Caco-2 (cell line): ENCODE measurements around the gene NEB. TPM values are rescaled to one million over a fixed set of nuclear protein-coding genes. Genes with fewer than 3 reads are reported as not detected.

Experiments
- BruUV-seq: library from RNA; stranded (reverse); fragments of 400-500 nt; replicated peaks from 2 replicates; lab custom pipeline; 2021; lab: Mats Ljungman, UMichigan
- CTCF ChIA-PET: fragments of 300-600 bp; sonication (Branson Sonifier 250); formaldehyde crosslinking; loops from one replicate; lab custom pipeline; 2022; ENCODE audit warnings: antibody characterized with exemption; lab: Charles Lee
- POLR2A ChIA-PET: fragments of 300-600 bp; sonication (Branson Sonifier 250); formaldehyde crosslinking; loops from one replicate; lab custom pipeline; 2022; ENCODE audit warnings: antibody characterized with exemption; lab: Charles Lee
- DNase-seq, 2 experiments: peaks; one replicate each; pipeline versions ENCODE4 v3.0.0 to v3.0.0-alpha.2; 2020 to 2022
- H3K27me3 ChIP-seq: replicated peaks from 2 replicates; pipeline ENCODE4 v1.6.0; 2011; ENCODE audit warnings: low read length; ENCODE audit not compliant: control insufficient read depth, insufficient read depth
- H3K36me3 ChIP-seq: 2 replicates; pipeline ENCODE4 v1.5.1; 2011; ENCODE audit warnings: low read length; ENCODE audit not compliant: control insufficient read depth, insufficient read depth
- H3K4me1 ChIP-seq: fragments of 250-450 bp; sonication (Bioruptor Pico); 2 replicates; pipeline ENCODE4 v1.5.1; 2020; ENCODE audit warnings: mild to moderate bottlenecking
- H3K4me3 ChIP-seq: 2 replicates; pipeline ENCODE4 v1.5.1; 2011; ENCODE audit warnings: low read depth, mild to moderate bottlenecking, control low read depth, low read length
- H3K9me3 ChIP-seq: fragments of 250-450 bp; sonication (Bioruptor Pico); 2 replicates; pipeline ENCODE4 v1.5.1; 2020; ENCODE audit warnings: mild to moderate bottlenecking, moderate library complexity
- H3K27ac Mint-ChIP-seq: one replicate; pipeline ENCODE4 v1.8.0; 2022; ENCODE audit warnings: mixed read lengths; ENCODE audit not compliant: unreplicated experiment
- H3K27me3 Mint-ChIP-seq: one replicate; pipeline ENCODE4 v1.8.0; 2022; ENCODE audit warnings: mixed read lengths; ENCODE audit not compliant: insufficient read depth, unreplicated experiment
- H3K36me3 Mint-ChIP-seq: one replicate; pipeline ENCODE4 v1.8.0; 2022; ENCODE audit warnings: mild to moderate bottlenecking, mixed read lengths; ENCODE audit not compliant: insufficient read depth, unreplicated experiment
- H3K4me1 Mint-ChIP-seq: one replicate; pipeline ENCODE4 v1.8.0; 2022; ENCODE audit warnings: low read depth, mixed read lengths; ENCODE audit not compliant: unreplicated experiment
- H3K4me3 Mint-ChIP-seq: one replicate; pipeline ENCODE4 v1.8.0; 2022; ENCODE audit warnings: mild to moderate bottlenecking, moderate library complexity, mixed read lengths; ENCODE audit not compliant: unreplicated experiment
- H3K9me3 Mint-ChIP-seq: one replicate; pipeline ENCODE4 v1.8.0; 2022; ENCODE audit warnings: mixed read lengths; ENCODE audit not compliant: unreplicated experiment
- intact Hi-C: fragments of 100-400 bp; cut with micrococcal nuclease; formaldehyde crosslinking; loops from one replicate; pipeline ENCODE4 v1.10.0; 2022; ENCODE audit not compliant: unreplicated experiment
- total RNA-seq: library from RNA; stranded (reverse); gene quantifications from 2 replicates; pipeline ENCODE4 v1.2.3, GENCODE V29; 2022
- TF ChIP-seq, protein P1 (sequence below), 2 experiments: fragments of 200-600 bp in 1 of 2; IDR thresholded peaks; 1 replicate in 1 of 2; 2 replicates in 1 of 2; pipeline versions ENCODE4 v1.5.1 to v1.8.0; 2011 to 2022; ENCODE audit warnings: antibody characterized with exemption in 1 of 2, control low read depth in 1 of 2, inconsistent platforms in 1 of 2, low read depth in 1 of 2, low read length in 1 of 2, mild to moderate bottlenecking in 1 of 2, moderate library complexity in 1 of 2; ENCODE audit not compliant: insufficient read depth in 1 of 2, severe bottlenecking in 1 of 2, unreplicated experiment in 1 of 2

The NEB gene
- total RNA-seq, 1 experiment from 2014 or later, result 14.7 TPM

DNA sequence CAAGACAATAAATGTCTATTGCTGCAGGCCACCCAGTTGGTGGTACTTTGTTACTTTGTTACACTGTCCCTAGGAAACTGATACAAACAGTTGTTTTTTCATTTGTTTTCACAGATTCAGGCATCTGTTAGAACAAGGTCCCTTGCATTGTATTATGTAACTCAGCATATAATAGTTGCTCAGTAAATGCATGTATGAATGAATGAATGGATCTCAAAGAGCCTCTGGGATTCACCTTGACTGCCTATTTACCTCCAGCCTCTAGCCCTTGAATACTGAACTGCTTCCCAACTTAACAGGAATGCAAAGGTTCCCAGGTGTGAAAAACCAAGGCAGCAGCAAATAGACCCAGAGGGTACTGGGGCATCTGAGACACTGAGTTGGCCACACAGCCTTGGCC lies 27.4 kb upstream of the NEB start:
- ChIA-PET CTCF (interaction anchor here (0.9 kb wide), 1 partner anchor 20 kb away, joined by 4 read pairs; no protein-coding TSS in a partner anchor), POLR2A (no interaction called here)
- Histone ChIP-seq H3K27me3 (no peaks in the 10 kb centered on the region), H3K36me3 (no peaks in the 10 kb centered on the region), H3K9me3 (no peaks in the 10 kb centered on the region), H3K4me1 (peaks cover 2% of the 10 kb centered on the region; the same call in 1 of the 2 replicates), H3K4me3 (no peak overlapping the region)
- Mint-ChIP-seq H3K4me3 (no peak overlapping the region), H3K4me1 (peaks cover 16% of the 10 kb centered on the region), H3K9me3 (no peaks in the 10 kb centered on the region), H3K27ac (no peak overlapping the region), H3K36me3 (no peaks in the 10 kb centered on the region), H3K27me3 (no peaks in the 10 kb centered on the region)
- DNase-seq, result no peak
- intact Hi-C loops, result no loop called here
- no TSS peak for BruUV-seq
- TF ChIP-seq, protein P1, sequence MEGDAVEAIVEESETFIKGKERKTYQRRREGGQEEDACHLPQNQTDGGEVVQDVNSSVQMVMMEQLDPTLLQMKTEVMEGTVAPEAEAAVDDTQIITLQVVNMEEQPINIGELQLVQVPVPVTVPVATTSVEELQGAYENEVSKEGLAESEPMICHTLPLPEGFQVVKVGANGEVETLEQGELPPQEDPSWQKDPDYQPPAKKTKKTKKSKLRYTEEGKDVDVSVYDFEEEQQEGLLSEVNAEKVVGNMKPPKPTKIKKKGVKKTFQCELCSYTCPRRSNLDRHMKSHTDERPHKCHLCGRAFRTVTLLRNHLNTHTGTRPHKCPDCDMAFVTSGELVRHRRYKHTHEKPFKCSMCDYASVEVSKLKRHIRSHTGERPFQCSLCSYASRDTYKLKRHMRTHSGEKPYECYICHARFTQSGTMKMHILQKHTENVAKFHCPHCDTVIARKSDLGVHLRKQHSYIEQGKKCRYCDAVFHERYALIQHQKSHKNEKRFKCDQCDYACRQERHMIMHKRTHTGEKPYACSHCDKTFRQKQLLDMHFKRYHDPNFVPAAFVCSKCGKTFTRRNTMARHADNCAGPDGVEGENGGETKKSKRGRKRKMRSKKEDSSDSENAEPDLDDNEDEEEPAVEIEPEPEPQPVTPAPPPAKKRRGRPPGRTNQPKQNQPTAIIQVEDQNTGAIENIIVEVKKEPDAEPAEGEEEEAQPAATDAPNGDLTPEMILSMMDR (IDR thresholded peaks at IDR 0.05; ENCODE audit: insufficient read depth in 1 of 2, low read depth in 1 of 2, low read length in 1 of 2, severe bottlenecking in 1 of 2, unreplicated experiment in 1 of 2), result no peak

DNA sequence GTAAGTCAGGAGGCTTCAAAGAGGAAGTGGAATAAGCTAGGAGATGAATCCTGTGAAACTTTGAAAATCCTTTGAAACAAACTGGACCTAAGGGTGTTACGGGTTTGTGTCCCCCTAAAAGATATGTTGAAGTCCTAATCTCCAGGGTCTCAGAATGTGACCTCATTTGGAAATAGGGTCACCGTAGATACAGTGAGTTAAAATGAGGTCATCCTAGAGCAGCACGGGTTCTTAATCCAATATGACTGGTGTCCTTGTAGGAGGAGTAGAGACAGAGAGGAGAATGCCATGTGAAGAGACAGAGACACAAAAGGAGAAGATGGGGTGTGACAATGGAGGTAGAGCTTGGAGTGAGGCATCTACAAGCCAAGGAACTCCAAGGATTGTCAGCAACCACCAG lies 26.9 kb upstream of the NEB start:
- TF ChIP-seq, protein P1 (IDR thresholded peaks at IDR 0.05; ENCODE audit: insufficient read depth in 1 of 2, low read depth in 1 of 2, low read length in 1 of 2, severe bottlenecking in 1 of 2, unreplicated experiment in 1 of 2), result no peak
- intact Hi-C loops, result no loop called here
- BruUV-seq, result no TSS peak

DNA sequence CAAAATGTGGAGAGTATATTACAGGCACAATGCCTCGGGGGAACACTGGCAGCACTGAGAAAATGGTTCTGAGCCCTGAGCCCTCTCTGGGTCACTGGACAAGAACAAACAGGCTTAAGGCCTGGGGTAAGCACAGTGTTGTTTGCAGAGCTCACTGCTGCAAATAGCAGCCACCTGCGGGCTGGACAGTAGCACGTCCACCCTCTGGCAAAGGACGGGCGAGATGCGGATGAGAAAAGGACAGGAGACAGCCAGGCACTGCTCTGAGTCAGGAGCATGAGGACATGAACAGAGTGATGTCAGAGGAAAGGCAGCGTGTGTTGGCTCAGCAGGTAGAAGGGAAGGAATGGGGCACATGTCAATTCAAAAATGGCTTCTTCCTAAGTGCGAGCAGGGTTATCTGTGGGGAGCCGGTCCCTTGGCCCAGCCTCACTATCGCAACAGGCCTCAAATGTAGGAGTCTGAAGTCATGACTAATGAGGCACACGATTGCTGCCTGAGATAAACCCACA lies 25.9 kb upstream of the NEB start:
- TF ChIP-seq, protein P1 (IDR thresholded peaks at IDR 0.05; ENCODE audit: insufficient read depth in 1 of 2, low read depth in 1 of 2, low read length in 1 of 2, severe bottlenecking in 1 of 2, unreplicated experiment in 1 of 2), result no peak
- H3K4me1 ChIP-seq, result peaks cover 16% of the 10 kb centered on the region
- H3K9me3 ChIP-seq, result no peaks in the 10 kb centered on the region
- H3K4me3 ChIP-seq, result no peak overlapping the region
- Mint-ChIP-seq H3K27me3 (no peaks in the 10 kb centered on the region), H3K27ac (peak overlapping the region; percentile 16), H3K4me3 (no peak overlapping the region), H3K9me3 (no peaks in the 10 kb centered on the region), H3K36me3 (no peaks in the 10 kb centered on the region), H3K4me1 (peaks cover 25% of the 10 kb centered on the region)
- H3K36me3 ChIP-seq, result no peaks in the 10 kb centered on the region
- peak; percentile 33 to 38 for DNase-seq
- BruUV-seq, result no TSS peak
- intact Hi-C loops, result no loop called here
- no peaks in the 10 kb centered on the region for H3K27me3 ChIP-seq
- CTCF ChIA-PET, result no interaction called here
- POLR2A ChIA-PET, result no interaction called here

More for the DNA sequence above, 26.9 kb upstream of the NEB start:
- H3K4me1 ChIP-seq, result peaks cover 7% of the 10 kb centered on the region
- H3K4me1 Mint-ChIP-seq, result peaks cover 21% of the 10 kb centered on the region
- H3K36me3 ChIP-seq, result no peaks in the 10 kb centered on the region
- H3K4me3 Mint-ChIP-seq, result no peak overlapping the region
- ChIA-PET POLR2A (no interaction called here), CTCF (no interaction called here)
- no peaks in the 10 kb centered on the region for H3K36me3 Mint-ChIP-seq
- H3K9me3 ChIP-seq, result no peaks in the 10 kb centered on the region
- H3K27me3 ChIP-seq, result no peaks in the 10 kb centered on the region
- no peak overlapping the region for H3K27ac Mint-ChIP-seq
- no peak overlapping the region for H3K4me3 ChIP-seq
- no peaks in the 10 kb centered on the region for H3K9me3 Mint-ChIP-seq
- no peaks in the 10 kb centered on the region for H3K27me3 Mint-ChIP-seq
- DNase-seq, result no peak
